Fibroblast of peridontal ligament (primary cell): ENCODE measurements around the gene STK4.
"Not testable (repeated sequence)": the region's sequence is repeated elsewhere in the genome, so short reads cannot be mapped to it uniquely, and the experiment has no call there.

ENCODE experiments used
- DNase-seq: peaks from one replicate; pipeline ENCODE4 v3.0.0-alpha.2; 2010; ENCODE audit errors: extremely low read depth

STK4 gene

GRCh38 chr20:44983093-44983674 lies 16.9 kb downstream of the STK4 start:
- no peak for DNase-seq

- no peak for DNase-seq
These were observed 22.4 kb downstream of the STK4 start for GRCh38 chr20:44988631-44989171.

DNA sequence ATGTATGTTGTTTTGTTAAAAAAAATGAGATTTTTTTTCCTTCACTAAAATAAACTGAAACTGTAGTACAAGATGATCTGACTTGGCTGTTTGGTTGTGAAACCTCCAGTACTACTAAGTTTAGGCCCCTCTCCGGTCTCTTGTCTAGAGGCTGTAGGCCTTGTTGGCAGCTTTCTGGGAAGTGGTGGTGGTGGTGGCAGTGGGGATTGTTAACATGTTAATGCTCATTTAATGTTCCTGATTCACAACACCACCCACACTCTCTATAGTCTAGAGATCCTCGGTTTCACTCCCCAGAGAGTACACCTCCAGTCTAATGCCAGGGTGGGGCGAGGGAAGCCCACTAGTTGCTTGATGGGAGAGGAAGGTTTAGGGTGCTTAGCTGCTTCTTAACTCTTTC lies 24.1 kb downstream of the STK4 start:
- peak; percentile 56 for DNase-seq

GRCh38 chr20:44990957-44991356 lies 24.6 kb downstream of the STK4 start:
- DNase-seq: peak; percentile 37

GRCh38 chr20:44993343-44993742 lies 27.0 kb downstream of the STK4 start:
- no peak for DNase-seq

DNA sequence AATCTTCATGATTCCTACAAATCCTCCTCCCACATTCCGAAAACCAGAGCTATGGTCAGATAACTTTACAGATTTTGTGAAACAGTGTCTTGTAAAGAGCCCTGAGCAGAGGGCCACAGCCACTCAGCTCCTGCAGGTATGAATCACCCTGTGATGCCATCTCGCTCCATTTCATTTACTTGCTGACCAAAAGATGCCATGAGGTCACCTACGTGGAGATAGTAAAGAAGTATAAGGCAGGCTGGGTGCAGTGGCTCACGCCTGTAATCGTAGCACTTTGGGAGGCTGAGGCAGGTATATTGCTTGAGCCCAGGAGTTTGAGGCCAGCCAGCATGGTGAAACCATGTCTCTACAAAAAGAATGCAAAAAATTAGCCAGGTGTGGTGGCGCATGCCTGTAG lies 30.9 kb downstream of the STK4 start:
- no peak for DNase-seq

DNA sequence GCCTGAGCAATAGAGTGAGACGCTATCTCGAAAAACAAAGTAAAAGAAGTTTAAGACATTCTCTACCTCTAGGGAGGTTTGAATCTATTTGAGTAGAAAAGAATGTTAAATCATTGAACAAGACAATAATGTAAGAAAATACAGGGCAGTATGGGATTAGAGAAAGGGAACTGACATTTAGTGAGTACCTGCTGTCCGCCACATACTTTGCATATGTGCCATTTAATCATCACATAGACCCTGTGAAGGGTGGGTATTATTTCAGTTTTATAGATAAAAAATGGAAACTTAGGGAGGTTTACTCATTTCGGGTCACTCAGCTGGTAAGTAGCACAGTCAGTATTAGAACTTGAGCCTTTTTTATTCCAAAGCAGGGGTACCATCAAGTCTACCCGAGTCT lies 31.4 kb downstream of the STK4 start:
- DNase-seq: no peak

DNA sequence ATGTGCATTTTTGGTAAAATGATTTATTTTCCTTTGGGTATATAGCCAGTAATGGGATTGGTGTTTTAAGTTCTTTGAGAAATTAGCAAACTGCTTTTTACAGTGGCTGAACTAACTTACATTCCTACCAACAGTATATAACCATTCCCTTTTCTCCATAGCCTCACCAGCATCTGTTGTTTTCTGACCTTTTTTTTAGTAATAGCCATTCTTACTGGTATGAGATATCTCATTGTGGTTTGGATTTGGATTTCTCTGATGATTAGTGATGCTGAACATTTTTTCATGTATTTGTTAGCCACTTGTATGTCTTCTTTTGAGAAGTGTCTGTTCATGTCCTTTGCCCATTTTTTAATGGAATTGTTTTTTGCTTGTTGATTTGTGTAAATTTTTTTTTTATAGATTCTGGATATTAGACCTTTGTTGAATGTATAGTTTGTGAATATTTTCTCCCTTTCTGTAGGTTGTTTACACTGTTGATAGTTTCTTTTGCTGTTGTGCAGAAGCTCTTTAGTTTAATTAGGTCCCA lies 42.3 kb downstream of the STK4 start:
- DNase-seq: peak; percentile 53

DNA sequence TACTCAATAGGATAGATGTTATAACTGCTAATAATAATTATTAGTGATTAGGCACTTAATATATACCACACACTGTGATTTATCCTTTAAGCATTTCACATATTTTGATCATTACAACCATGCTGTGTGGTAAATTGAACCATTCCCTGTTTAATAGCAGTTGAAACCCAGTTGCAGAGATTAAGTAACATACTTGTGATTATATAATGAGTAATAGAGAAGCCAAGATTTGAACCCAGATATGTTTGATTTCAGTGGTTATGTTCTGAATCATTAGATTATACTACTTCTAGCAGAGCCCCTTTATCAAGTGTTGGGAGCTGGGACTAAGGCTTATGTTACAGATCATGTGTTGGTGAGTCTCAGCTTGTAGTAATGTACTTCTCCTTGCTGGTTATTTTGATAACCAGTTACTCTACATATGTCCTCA lies 44.1 kb downstream of the STK4 start:
- DNase-seq: peak; percentile 32

- peak; percentile 91 for DNase-seq
These were observed 44.8 kb downstream of the STK4 start for GRCh38 chr20:45011108-45011526.

- DNase-seq: peak; percentile 63
These were observed 46.5 kb downstream of the STK4 start for GRCh38 chr20:45012682-45013302.

GRCh38 chr20:45014131-45014530 lies 47.8 kb downstream of the STK4 start:
- not testable (repeated sequence) for DNase-seq

GRCh38 chr20:45014671-45015415 lies 48.5 kb downstream of the STK4 start:
- peak; percentile 39 for DNase-seq

- peak; percentile 73 for DNase-seq
These were observed 49.9 kb downstream of the STK4 start for GRCh38 chr20:45016089-45016671.

DNA sequence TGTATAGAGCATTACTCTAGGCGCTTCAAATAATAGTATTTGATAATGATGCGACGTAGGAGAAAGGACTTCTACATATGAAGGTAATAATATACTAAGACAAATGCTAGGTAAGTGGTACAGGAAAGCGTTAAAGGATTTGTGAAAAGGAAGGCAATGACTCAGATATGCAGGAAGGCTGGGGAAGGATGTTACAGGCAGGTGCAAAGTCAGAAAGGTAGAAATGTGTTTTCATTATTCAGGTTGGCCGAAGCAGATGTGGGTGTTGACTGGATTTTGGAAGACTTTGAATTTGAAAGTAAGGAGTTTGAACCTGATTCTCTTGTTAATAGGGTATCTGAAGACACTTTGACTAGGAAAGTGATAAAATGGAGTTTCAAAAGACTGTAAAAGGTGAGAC lies 51.0 kb downstream of the STK4 start:
- DNase-seq: no peak

GRCh38 chr20:45017857-45018256 lies 51.5 kb downstream of the STK4 start:
- DNase-seq: peak; percentile 17

DNA sequence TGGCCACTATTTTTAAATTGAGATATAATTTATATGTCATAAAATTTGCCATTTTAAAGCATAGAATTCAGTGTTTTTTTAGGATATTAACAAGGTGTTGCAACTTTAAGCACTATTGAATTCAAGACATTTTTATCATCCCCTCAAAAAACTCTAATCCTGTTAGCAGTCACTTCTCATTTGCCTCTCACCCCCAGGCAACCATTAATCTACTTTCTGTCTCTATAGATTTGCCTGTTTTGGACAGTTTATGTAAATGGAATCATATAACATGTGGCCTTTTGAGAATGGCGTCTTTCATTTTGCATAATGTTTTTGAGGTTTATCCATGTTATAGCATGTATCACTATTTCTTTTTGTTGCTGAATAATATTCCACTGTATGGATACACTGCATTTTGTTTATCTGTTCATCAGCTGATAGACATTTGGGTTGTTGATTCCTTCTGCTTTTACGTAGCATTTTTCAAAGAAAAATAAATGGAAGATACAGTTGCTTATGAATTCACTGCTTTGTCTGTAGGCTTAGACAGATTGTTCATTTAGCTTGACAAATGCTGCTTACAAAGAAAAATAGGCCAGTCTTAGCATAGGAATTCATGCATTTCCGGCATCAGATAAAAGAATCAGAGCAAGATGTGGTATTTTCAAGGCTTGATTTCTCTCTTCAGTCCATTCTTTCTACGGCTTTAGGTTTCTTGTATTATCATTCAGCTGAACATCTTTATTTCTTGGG lies 52.9 kb downstream of the STK4 start:
- DNase-seq: no peak

- peak; percentile 41 for DNase-seq
These were observed 53.4 kb downstream of the STK4 start for GRCh38 chr20:45019762-45020123.

DNA sequence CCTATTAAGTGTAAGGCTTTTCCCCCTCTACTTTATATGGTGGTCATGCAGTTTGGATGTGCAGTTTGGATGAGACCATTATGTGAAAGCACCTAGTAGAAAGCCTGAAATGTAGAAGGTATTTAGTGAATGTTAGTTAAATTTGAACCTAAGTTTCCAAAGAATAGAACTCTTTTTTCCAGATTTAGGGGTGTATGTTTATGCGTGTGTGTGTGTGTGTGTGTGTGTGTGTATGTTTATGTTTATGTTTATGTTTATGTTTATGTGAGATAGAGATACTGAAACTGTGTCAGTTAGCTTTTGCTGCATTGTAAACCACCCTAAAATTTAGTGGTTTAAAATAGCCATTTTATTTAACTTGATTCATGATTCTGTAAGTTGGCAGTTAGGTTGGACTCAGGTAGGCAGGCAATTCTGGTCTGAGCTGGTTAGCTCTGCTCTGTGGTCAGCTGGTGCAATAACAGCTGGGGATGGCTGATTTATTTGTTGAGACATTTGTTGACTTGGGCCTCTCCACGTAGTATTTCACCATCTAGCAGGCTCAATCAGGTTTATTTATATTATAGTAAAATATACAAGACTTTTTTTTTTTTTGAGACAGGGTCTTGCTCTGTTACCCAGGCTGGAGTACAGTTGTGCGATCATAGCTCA lies 54.0 kb downstream of the STK4 start:
- DNase-seq: peak; percentile 32

DNA sequence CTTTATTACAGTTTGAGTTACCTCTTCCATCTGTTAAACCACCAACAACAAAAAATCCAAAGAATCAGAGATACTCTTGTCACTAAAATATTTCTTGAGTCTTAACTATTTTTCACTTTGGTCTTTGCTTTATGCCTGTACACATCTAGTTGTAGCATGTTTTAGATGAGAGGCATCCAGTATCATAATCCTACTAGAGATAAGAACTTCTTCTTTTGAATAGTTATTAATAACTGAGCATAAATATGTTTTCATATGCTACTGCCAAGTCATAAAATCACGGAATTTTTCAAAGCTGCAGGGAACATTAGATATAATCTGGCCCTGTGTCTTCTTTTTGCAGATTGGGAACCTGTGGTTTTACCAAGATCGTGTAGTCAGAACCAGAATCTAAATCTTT lies 55.3 kb downstream of the STK4 start:
- DNase-seq: no peak

DNA sequence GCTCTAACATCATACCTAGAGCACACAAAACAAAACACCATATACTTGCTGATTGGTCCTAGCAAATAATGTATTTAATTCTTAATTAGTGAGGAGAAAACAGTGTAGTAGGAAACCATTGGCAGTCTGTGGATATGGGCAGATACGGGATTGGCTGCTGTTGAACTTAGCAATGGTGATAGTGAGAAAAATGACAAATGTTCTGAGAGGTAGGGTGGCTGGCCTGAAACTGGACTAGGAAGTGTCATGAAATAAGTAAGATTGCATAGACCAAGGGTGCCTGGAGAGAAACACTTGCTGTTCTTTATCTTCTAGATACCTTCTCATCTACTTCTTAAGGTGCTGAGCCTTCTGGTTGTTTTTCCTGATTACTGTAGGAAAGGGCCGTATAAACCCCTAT lies 56.8 kb downstream of the STK4 start:
- not testable (repeated sequence) for DNase-seq
